Measurements from ENCODE around the gene SERGEF. TPM values are rescaled to one million over a fixed set of nuclear protein-coding genes. Genes with fewer than 3 reads are reported as not detected.

The SERGEF gene
- total and polyA plus RNA-seq, 11 donors: 11.6 to 55.0 (median 22.1) TPM

- ATAC-seq: no peak
- 90 to 94% (median 93%) methylated on average over 3 to 4 of the region's 4 CpGs for WGBS, 4 donors
- intact Hi-C loops (cut with DNase I): loop anchor here in 1 of 10 donors (10.0 kb wide), 1 partner anchor 122 kb away; no protein-coding TSS in a partner anchor
Observed at GRCh38 chr11:17853280-17853679, 159.6 kb downstream of the SERGEF start.

GRCh38 chr11:17852246-17852645 is 160.6 kb downstream of the SERGEF start:
- TF ChIP-seq CTCF (IDR thresholded peaks at IDR 0.05): no peak
- TF ChIP-seq POLR2A (IDR thresholded peaks at IDR 0.05): no peak
- H3K9me3 ChIP-seq: no peaks in the 10 kb centered on the region
- DNase-seq (no peak), ATAC-seq (no peak)
- no peaks in the 10 kb centered on the region for H3K27me3 ChIP-seq
- peaks cover 0 to 8% (median 0%) of the 10 kb centered on the region in 12 donors for H3K4me1 ChIP-seq
- WGBS, 4 donors: 95 to 100% (median 98%) methylated on average over 1 of the region's 1 CpG
- H3K36me3 ChIP-seq: no peaks in the 10 kb centered on the region
- H3K27ac ChIP-seq: no peak overlapping the region
- intact Hi-C loops (cut with DNase I): loop anchor here in 1 of 10 donors (10.0 kb wide), 1 partner anchor 123 kb away; no protein-coding TSS in a partner anchor
- no peak overlapping the region for H3K4me3 ChIP-seq

More at GRCh38 chr11:17853280-17853679, 159.6 kb downstream of the SERGEF start:
- no peaks in the 10 kb centered on the region for H3K36me3 ChIP-seq
- H3K27ac ChIP-seq: no peak overlapping the region
- DNase-seq: no peak
- no peaks in the 10 kb centered on the region for H3K27me3 ChIP-seq
- H3K9me3 ChIP-seq: no peaks in the 10 kb centered on the region
- H3K4me3 ChIP-seq: no peak overlapping the region
- H3K4me1 ChIP-seq: peaks cover 0 to 7% (median 0%) of the 10 kb centered on the region in 12 donors
- TF ChIP-seq CTCF (IDR thresholded peaks at IDR 0.05): no peak
- no peak for TF ChIP-seq POLR2A (IDR thresholded peaks at IDR 0.05)

GRCh38 chr11:17851697-17852096 is 161.2 kb downstream of the SERGEF start:
- TF ChIP-seq POLR2A (IDR thresholded peaks at IDR 0.05) (no peak), CTCF (IDR thresholded peaks at IDR 0.05) (no peak)
- Histone ChIP-seq H3K27ac (no peak overlapping the region), H3K36me3 (no peaks in the 10 kb centered on the region), H3K4me3 (no peak overlapping the region), H3K4me1 (peaks cover 0 to 14% (median 4%) of the 10 kb centered on the region in 12 donors), H3K9me3 (no peaks in the 10 kb centered on the region), H3K27me3 (no peaks in the 10 kb centered on the region)
- ATAC-seq: no peak
- DNase-seq: no peak
- intact Hi-C loops (cut with DNase I): loop anchor here in 1 of 10 donors (10.0 kb wide), 1 partner anchor 123 kb away; no protein-coding TSS in a partner anchor
- 88 to 96% (median 92%) methylated on average over 1 of the region's 1 CpG for WGBS, 4 donors

GRCh38 chr11:17850336-17850735 is 162.5 kb downstream of the SERGEF start:
- Histone ChIP-seq H3K9me3 (no peaks in the 10 kb centered on the region), H3K36me3 (no peaks in the 10 kb centered on the region), H3K4me3 (no peak overlapping the region), H3K4me1 (peaks cover 0 to 15% (median 5%) of the 10 kb centered on the region in 12 donors), H3K27me3 (no peaks in the 10 kb centered on the region), H3K27ac (no peak overlapping the region)
- intact Hi-C loops (cut with DNase I): loop anchor here in 1 of 10 donors (10.0 kb wide), 1 partner anchor 124 kb away; no protein-coding TSS in a partner anchor
- WGBS, 4 donors: 93 to 100% (median 99%) methylated on average over 2 of the region's 2 CpGs
- DNase-seq (no peak), ATAC-seq (no peak)
- TF ChIP-seq CTCF (IDR thresholded peaks at IDR 0.05): no peak
- TF ChIP-seq POLR2A (IDR thresholded peaks at IDR 0.05): no peak

Measured in heart left ventricle (tissue), 16 donors.